ENCODE measurements around the gene TTLL4. TPM values are rescaled to one million over a fixed set of nuclear protein-coding genes. Genes with fewer than 3 reads are reported as not detected.
A peak's percentile ranks its signal among the peaks of the same experiment; 100 is the strongest.
"Not testable (repeated sequence)": the region's sequence is repeated elsewhere in the genome, so short reads cannot be mapped to it uniquely, and the experiment has no call there.

TTLL4 gene
- total RNA-seq, 1 experiment from 2014 or later = 41.4 TPM

DNA sequence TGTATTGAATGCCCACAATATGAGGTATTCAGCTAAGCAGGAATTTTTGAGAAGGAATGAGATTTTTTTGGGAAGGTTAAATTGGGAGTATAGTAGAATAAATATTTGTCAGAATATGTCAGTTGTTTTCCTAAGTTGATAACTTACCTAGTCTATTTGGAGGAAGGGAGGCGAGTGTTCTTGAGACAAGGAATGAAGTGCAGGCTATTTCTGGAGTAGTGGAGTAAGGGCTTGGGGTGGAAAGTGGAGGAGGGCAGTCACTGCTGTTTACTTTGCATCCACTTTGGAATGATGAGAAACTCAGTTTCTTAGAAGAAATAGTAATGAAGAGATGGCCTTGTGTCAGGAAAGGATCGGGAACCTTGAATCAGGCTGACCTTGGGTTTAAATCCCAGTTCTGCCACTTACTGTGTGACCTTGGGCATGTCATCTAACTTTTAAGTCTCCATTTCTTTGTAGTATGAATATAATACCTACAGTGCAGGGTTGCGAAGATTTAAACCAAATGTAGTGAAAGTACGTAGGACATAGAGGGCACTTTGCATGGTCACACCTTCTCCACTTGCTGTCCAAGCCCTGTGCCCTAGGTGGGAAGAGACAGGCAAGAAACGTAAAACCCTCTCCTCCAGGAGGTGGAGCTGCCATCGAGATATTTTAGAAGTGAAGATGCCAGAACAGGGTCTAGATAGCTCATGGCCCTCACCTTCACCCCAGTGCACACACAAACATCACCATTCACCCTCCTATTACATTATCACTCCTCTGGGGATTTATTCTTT, 46.2 kb downstream of the TTLL4 start:
- peak; percentile 27 for DNase-seq (ENCODE audit: low read depth, low spot score)
- in situ Hi-C loops (cut with HindIII; ENCODE audit: low pct_unique_long_range_greater_than_20kb, low sequenced_read_pairs) = no loop called here

DNA sequence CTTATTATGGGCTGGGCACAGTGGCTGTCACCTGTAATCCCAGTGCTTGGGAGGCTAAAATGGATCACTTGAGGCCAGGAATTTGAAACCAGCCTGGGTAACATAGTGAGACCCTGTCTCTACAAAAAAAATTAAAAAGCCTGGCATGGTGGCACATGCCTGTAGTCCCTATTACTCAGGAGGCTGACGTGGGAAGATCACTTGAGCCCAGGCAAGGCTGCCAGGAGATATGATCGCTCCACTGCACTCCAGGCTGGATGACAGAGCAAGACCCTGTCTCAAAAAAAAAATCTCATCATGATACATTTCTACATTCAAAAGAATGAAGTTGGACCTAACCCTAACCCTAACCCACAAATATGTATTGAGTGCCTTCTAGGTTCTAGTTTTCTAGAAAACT, 51.2 kb downstream of the TTLL4 start:
- in situ Hi-C loops (cut with HindIII; ENCODE audit: low pct_unique_long_range_greater_than_20kb, low sequenced_read_pairs) = no loop called here
- no peak for DNase-seq (ENCODE audit: low read depth, low spot score)

DNA sequence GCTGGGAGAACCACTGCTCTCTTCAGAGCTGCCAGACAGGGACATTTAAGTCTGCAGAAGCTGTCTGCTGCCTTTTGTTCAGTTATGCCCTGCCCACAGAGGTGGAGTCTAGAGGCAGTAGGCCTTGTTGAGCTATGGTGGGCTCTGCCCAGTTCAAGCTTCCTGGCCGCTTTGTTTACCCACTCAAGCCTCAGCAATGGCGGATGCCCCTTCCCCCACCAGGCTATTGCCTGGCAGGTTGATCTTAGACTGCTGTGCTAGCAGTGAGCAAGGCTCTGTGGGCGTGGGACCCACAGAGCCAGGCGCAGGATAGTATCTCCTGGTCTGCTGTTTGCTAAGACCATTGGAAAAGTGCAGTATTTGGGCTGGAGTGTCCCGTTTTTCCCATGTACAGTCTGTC, 62.1 kb downstream of the TTLL4 start:
- DNase-seq (ENCODE audit: low read depth, low spot score); in situ Hi-C loops (cut with HindIII; ENCODE audit: low pct_unique_long_range_greater_than_20kb, low sequenced_read_pairs): not testable (repeated sequence)

DNA sequence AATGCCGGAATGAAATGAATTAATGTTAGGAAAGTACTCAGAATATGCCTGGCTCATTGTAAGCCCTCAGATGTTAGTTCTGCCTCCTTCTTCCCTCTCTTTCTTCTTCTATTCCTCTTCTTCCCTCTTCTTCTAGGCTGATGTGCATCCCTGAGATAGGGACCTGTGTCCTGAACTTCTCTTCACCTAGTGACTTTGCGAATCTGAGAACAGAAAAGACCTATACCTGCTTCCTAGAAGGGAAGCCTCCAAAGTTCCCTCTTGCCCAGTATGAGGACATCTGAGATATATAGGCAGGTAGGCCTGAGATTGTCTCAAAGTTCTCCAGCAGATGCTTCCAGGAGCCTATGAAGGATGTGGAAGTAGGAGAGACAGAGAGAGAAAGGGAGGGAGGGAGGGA, 63.2 kb downstream of the TTLL4 start:
- no peak for DNase-seq (ENCODE audit: low read depth, low spot score)
- in situ Hi-C loops (cut with HindIII; ENCODE audit: low pct_unique_long_range_greater_than_20kb, low sequenced_read_pairs) = no loop called here

DNA sequence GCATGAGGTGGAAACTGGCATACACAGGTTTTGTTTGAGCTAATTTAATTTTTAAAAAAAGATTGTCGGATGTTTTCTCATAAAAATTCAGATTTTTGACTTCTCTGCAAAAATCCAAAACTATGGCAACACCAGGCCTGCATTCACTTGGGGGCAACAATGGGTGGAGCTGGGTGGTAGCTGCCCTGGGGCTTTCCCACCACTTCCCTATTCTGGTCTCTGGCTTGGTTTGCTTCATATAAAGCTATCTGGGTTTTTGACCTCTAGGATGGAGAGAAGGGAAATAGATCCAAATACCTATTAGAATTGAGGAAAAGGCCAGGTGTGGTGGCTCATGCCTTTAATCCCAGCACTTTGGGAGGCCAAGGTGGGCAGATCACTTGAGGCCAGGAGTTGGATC, 65.9 kb downstream of the TTLL4 start:
- in situ Hi-C loops (cut with HindIII; ENCODE audit: low pct_unique_long_range_greater_than_20kb, low sequenced_read_pairs) = no loop called here
- DNase-seq (ENCODE audit: low read depth, low spot score) = no peak

DNA sequence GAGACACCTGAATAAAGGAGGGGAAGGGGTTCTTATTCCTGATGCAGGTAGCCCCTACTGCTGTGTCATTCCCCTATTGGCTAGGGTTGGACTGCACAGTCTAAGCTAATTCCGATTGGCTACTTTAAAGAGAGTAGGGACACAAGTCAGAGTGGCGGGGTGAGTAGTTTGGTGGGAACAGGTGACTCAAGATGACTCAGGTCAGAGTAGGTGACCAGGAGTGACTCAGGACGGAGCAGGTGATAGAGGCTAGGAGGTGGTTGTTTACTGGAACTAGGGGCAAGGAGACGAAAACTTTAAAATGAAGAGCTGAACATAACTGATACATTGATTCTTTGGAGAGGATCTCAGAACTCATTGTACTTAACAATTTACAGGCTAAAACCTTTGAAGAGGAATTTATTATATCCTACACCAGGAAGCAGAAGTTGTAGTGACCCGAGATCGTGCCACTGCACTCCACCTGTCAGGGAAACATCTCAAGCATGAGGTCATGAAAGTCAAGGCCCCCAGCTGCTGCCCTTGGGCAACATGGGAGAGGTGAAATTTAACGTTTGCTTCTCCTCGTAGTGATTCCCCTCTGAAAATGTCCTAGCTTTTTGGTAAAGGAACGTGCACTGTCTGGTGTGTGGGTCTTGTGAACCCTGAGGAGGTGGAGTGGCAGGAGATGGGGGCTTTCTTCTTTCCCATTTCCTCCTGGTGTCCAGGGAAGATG, 66.8 kb downstream of the TTLL4 start:
- no peak for DNase-seq (ENCODE audit: low read depth, low spot score)
- in situ Hi-C loops (cut with HindIII; ENCODE audit: low pct_unique_long_range_greater_than_20kb, low sequenced_read_pairs) = no loop called here

DNA sequence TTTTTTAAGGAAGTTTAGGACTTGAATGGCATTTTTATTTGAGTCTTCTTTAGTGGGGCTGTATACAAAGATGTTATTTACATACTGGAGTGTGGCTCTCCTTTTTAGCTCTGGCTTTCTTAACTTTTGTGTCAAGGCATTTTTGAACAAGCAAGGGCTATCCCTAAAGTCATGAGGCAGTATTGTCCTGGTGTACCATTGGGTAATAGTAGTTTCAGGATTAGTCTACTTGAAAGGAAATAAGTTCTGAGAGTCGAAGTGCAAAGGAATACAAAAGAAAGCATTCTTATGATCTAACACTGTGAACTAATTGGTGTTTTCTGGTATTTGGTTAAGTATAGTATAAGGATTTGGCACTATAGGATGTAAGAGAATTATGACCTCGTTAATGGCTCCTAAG, 69.4 kb downstream of the TTLL4 start:
- in situ Hi-C loops (cut with HindIII; ENCODE audit: low pct_unique_long_range_greater_than_20kb, low sequenced_read_pairs) = no loop called here
- DNase-seq (ENCODE audit: low read depth, low spot score) = peak; percentile 60

DNA sequence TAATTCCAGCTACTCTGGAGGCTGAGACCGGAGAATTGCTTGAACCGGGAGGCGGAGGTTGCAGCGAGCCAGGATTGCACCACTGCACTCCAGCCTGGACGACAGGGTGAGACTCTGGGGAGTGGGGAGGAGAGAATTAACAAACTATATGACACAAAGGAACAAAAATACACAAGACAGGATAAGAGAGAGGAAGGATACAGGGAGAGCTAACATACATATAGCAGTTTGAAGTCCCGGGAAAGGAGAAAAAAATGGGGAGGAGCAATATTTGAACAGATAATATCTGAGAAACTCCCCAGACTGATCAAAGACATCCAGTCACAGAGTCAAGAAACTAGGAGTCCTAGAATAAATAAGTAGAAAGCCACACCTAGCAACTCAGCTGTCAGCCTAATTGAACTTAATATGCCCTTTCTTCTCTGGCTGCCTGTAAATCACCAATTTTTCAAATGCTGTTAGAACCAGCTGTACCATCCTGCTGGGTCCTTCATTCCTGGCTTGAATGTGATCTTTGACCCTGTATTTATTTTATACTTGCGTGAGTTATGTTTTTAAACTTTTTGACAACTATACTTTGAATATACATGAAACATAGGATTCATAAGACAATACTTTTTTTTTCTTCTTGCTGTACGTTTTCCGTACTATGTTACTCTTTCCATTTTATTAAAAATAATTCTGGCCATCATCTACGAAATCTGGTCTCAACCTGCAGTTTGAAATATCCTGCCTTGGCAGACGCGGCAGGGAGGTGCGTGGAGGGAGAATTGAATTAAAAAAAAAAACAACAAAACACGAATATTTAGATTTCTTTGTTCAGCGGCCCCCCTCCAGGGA, 70.4 kb downstream of the TTLL4 start:
- no peak for DNase-seq (ENCODE audit: low read depth, low spot score)
- in situ Hi-C loops (cut with HindIII; ENCODE audit: low pct_unique_long_range_greater_than_20kb, low sequenced_read_pairs) = no loop called here

DNA sequence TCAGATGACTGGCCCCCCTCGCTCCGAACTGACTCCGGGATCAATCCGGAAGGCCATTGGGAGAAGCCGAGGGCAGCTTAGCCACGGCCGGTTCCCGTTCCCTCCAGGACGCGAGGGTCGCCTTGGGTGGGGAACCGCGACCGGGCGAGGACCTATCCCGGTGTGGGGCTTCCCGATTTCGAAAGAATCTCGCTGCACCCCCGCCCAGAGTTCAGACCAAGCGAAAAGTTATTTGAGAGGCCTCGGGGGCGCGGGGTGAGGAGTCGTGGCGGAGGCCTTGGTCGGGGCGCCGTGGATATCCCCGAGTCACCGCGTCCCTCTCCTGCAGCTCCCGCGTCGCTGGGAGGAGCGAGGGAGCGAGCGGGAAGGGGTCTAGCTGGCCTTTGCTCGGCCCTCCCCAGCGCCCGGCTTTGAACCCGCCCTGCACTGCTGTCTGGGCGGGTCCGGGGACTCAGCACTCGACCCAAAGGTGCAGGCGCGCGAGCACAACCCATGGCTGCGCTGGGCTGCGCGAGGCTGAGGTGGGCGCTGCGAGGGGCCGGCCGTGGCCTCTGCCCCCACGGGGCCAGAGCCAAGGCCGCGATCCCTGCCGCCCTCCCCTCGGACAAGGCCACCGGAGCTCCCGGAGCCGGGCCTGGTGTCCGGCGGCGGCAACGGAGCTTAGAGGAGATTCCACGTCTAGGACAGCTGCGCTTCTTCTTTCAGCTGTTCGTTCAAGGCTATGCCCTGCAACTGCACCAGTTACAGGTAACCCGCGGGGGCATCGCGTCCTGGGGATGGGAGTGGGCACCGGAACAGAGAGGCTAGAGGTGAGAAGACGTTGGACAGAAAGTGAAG, 71.3 kb downstream of the TTLL4 start, which contains the start of gene CYP27A1:
Gene CYP27A1 (plus strand): TSS at position 457 of the 837 bp plus-strand sequence. CDS start 36 bp downstream, at position 493.
- peak; percentile 35 for DNase-seq (ENCODE audit: low read depth, low spot score)
- in situ Hi-C loops (cut with HindIII; ENCODE audit: low pct_unique_long_range_greater_than_20kb, low sequenced_read_pairs) = no loop called here

DNA sequence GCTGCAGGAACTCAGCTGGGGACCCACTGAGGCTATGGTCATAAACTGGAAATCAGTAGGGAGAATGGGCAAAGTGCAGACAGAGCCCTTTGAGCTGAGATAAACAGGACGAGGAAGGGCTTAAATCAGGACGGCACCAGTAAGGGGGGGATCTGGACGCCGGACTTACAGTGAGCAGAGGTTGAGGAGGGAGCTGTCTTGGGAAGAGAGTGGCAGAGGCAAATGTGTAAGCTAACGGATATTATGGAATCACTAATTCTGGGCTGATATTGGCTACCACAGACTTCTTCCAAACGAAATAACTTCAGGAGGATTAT, 71.9 kb downstream of the TTLL4 start:
- DNase-seq (ENCODE audit: low read depth, low spot score) = no peak
- in situ Hi-C loops (cut with HindIII; ENCODE audit: low pct_unique_long_range_greater_than_20kb, low sequenced_read_pairs) = no loop called here

DNA sequence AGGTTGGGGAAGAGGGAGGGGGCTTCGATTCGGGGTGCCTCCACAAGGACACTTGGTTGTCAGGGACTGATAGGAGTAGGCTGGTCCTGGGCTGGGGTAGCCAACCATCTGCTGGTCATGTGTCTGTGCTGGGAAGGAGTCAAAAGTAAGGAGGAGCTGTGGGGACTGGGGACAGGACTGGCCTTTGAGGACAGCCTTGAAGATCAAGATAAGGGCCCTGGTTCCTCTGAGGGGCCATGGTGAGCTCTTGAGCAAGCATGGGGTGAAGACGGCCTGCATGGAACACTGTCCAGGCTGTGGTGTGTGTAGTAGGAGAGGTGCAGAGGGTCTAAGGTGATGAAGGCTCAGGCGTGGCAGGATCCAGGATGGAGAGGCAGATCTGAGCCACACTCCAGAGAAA, 73.1 kb downstream of the TTLL4 start:
- DNase-seq (ENCODE audit: low read depth, low spot score) = no peak
- in situ Hi-C loops (cut with HindIII; ENCODE audit: low pct_unique_long_range_greater_than_20kb, low sequenced_read_pairs) = no loop called here

DNA sequence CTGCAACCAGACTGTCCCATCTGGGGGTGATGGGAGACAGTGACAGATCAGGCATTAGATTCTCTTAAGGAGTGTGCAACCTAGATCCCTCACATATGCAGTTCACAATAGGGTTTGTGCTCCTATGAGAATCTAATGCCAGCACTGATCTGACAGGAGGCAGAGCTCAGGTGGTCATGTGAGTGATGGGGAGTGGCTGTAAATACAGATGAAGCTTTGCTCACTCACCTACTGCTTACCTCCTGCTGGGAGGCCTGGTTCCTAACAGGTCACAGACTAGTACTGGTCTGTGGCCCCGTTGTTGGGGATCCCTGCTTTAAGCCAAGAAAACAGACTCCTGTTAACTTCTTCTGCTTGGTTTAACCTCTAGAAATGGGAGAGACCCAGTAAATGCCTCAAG, 74.5 kb downstream of the TTLL4 start:
- in situ Hi-C loops (cut with HindIII; ENCODE audit: low pct_unique_long_range_greater_than_20kb, low sequenced_read_pairs) = no loop called here
- no peak for DNase-seq (ENCODE audit: low read depth, low spot score)

DNA sequence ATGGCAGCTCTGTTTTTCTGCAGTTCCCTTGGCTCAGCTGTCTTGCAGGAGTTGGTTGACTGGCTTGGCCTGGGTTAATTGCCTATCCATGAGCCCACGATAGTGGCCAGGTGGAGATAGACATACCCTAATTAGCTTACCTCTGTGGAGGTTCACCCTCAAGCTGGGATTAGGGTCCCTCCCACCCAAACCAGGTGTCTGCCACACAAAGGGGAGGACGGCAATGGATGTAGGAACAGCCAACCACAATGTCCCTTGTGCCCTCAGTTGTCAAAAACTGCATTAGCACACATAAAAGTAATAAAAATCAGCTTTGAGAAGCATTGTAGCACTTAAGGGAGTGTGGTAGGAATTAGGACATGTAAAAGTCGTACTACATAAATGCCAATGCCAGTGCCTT, 75.5 kb downstream of the TTLL4 start:
- in situ Hi-C loops (cut with HindIII; ENCODE audit: low pct_unique_long_range_greater_than_20kb, low sequenced_read_pairs) = no loop called here
- no peak for DNase-seq (ENCODE audit: low read depth, low spot score)

DNA sequence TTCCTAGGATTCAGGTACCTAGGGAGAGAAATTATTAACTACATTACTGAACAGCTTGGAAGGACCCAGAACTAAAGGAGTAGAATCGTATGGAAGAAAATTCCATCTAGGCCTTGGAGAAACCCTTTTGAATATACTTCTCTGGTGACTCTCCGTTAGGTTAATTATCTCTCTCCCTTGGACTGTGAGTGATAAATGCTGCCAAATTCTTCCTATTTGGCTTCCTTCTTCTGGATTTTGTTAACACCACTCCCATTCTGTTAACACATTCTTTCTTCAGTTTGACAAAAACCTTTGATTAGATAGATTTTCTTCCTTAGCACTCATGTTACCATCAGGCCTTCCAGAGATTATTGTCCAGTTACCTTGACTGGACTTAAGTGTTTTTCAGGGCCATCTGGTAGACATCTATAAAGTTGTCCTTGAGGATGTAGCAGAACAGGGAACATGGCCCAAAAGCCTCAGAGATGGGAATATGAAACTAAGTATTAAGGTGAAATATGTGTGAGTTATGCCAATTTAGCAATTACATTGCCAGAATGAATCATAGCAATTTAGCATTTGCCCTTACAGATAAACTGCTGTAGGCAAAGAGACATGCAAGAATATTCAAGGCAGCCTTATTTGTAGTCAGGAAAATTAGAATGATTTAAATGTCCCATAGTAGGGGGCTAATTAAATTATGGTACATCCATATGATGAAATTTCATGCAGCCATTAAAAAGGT, 78.1 kb downstream of the TTLL4 start:
- no peak for DNase-seq (ENCODE audit: low read depth, low spot score)
- in situ Hi-C loops (cut with HindIII; ENCODE audit: low pct_unique_long_range_greater_than_20kb, low sequenced_read_pairs) = no loop called here

DNA sequence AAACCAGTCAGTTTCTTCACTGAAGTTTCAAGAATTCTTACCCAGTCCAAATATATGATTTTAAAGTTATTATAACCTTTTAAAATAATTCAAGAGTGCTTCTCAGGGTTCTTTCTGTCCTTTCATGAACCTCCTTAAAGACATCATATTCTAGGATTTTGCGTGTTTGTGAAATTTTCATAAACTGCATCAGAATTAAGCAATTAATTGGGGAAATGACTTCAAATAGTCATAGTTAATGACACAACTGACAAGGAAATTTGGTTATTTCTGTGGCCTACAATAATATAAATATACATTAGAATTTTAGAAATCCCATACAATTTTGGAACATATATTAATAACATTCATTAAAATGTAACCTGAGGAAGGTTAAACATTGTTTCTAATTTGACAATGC, 81.8 kb downstream of the TTLL4 start:
- in situ Hi-C loops (cut with HindIII; ENCODE audit: low pct_unique_long_range_greater_than_20kb, low sequenced_read_pairs) = no loop called here

DNA sequence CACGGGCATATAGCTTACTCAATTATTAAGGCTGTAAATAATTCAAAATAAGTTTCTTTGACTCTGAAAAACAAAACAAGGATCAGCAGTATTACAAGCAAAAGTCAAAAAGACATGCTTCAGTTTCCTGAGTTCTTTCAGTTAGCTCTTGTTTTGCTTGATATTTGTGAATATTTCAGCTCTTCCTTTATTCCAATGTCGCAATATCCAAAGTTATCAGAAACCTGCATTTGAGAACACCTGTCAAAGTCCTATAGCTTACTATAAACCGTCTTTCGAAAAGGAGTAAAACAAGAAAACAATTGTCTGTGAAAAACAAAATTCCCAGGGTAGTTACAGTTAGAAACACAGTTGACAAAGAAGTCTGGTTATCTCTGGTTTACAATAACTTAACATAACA, 86.1 kb downstream of the TTLL4 start:
- DNase-seq (ENCODE audit: low read depth, low spot score) = no peak
- in situ Hi-C loops (cut with HindIII; ENCODE audit: low pct_unique_long_range_greater_than_20kb, low sequenced_read_pairs) = no loop called here

More for the DNA sequence above, 81.8 kb downstream of the TTLL4 start:
- DNase-seq (ENCODE audit: low read depth, low spot score) = no peak
